CD4-positive, CD25-positive, alpha-beta regulatory T cell (primary cell): ENCODE measurements around the gene GAS7. TPM values are rescaled to one million over a fixed set of nuclear protein-coding genes. Genes with fewer than 3 reads are reported as not detected.
A peak's percentile ranks its signal among the peaks of the same experiment; 100 is the strongest.

Source experiments
- ATAC-seq, 2 donors: fragments of 150-1000 bp; cut with Tn5 transposase; one replicate each; pipeline ENCODE4 v1.10.0; 2021; ENCODE audit warnings: low read depth in 2 of 2, moderate number of reproducible peaks in 2 of 2, moderate library complexity in 1 of 2
- DNase-seq, 3 donors: peaks; one replicate each; pipeline versions ENCODE4 v3.0.0 to v3.0.0-alpha.2; 2012 to 2022; ENCODE audit warnings: mixed read lengths in 1 of 3
- H3K27ac ChIP-seq: one replicate; pipeline ENCODE4 v1.7.0; 2013; ENCODE audit warnings: mild to moderate bottlenecking, low read length; ENCODE audit not compliant: insufficient read depth, poor library complexity, severe bottlenecking
- H3K27me3 ChIP-seq: one replicate; pipeline ENCODE4 v1.7.0; 2013; ENCODE audit warnings: low read length; ENCODE audit not compliant: control insufficient read depth, insufficient read depth
- H3K36me3 ChIP-seq: one replicate; pipeline ENCODE4 v1.7.0; 2013; ENCODE audit warnings: mild to moderate bottlenecking, low read length, moderate library complexity; ENCODE audit not compliant: control insufficient read depth, insufficient read depth
- H3K4me1 ChIP-seq: 2 replicates; pipeline ENCODE4 v1.7.0; 2013; ENCODE audit warnings: mild to moderate bottlenecking, low read length; ENCODE audit not compliant: insufficient read depth, control insufficient read depth, poor library complexity, severe bottlenecking
- H3K4me3 ChIP-seq: one replicate; pipeline ENCODE4 v1.7.0; 2013; ENCODE audit warnings: low read depth, mild to moderate bottlenecking, low read length, moderate library complexity
- H3K9me3 ChIP-seq, 2 experiments: 1 replicate in 1 of 2; 2 replicates in 1 of 2; pipeline ENCODE4 v1.7.0; 2013; ENCODE audit warnings: low read length in 2 of 2, mild to moderate bottlenecking in 1 of 2, moderate library complexity in 1 of 2; ENCODE audit not compliant: control insufficient read depth in 2 of 2
- H3K27ac Mint-ChIP-seq, 3 donors: one replicate each; pipeline ENCODE4 v1.8.0; 2020 to 2022; ENCODE audit warnings: mild to moderate bottlenecking in 3 of 3, mixed read lengths in 3 of 3, moderate library complexity in 2 of 3
- H3K27me3 Mint-ChIP-seq: one replicate; pipeline ENCODE4 v1.8.0; 2022; ENCODE audit warnings: mild to moderate bottlenecking, mixed read lengths
- H3K36me3 Mint-ChIP-seq: one replicate; pipeline ENCODE4 v1.8.0; 2020; ENCODE audit warnings: mixed read lengths
- H3K4me1 Mint-ChIP-seq, 4 donors: one replicate each; pipeline ENCODE4 v1.8.0; 2020 to 2022; ENCODE audit warnings: mixed read lengths in 4 of 4, mild to moderate bottlenecking in 1 of 4
- H3K4me3 Mint-ChIP-seq, 4 donors: one replicate each; pipeline ENCODE4 v1.8.0; 2020 to 2022; ENCODE audit warnings: mild to moderate bottlenecking in 4 of 4, mixed read lengths in 4 of 4, moderate library complexity in 3 of 4
- H3K9me3 Mint-ChIP-seq, 7 donors: one replicate each; pipeline ENCODE4 v1.8.0; 2020 to 2022; ENCODE audit warnings: mixed read lengths in 7 of 7, mild to moderate bottlenecking in 3 of 7, moderate library complexity in 2 of 7
- polyA plus RNA-seq, 4 donors: library from polyadenylated mRNA; unstranded; fragments of 300-500 nt; fragmentation: Illumina TruSeq; gene quantifications; one replicate each; pipeline ENCODE4 v1.2.3, GENCODE V29; 2021
- total RNA-seq: library from RNA; stranded (reverse); gene quantifications from one replicate; pipeline ENCODE4 v1.2.3, GENCODE V29; 2022

GAS7 gene
- total and polyA plus RNA-seq, 5 donors from 2014 or later: 0.10 to 0.79 (median 0.46) TPM; not detected in 1

DNA sequence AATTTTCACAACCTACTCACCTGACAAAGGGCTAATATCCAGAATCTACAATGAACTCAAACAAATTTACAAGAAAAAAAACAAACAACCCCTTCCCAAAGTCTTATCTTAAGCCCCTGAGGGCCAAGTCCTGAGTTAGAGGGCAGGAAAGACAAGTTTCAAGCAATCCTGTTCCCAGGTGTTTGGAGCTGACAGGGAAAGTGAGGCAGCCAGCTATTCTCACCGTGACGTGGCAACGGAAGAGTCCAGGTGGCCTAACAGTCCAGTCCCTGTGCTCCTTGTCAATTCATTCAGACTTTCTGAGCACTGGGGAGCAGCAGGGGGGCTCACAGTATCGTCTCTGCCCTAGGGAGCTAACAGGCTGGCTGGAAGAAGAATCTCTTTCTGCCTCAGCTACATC lies 203.6 kb downstream of the GAS7 start:
- Histone ChIP-seq H3K27ac (no peak overlapping the region), H3K36me3 (no peaks in the 10 kb centered on the region), H3K4me1 (no peaks in the 10 kb centered on the region), H3K27me3 (no peaks in the 10 kb centered on the region), H3K9me3 (no peaks in the 10 kb centered on the region), H3K4me3 (no peak overlapping the region)
- ATAC-seq (no peak), DNase-seq (no peak)
- H3K9me3 Mint-ChIP-seq: peaks cover 0 to 6% (median 0%) of the 10 kb centered on the region in 7 donors
- no peaks in the 10 kb centered on the region for H3K27me3 Mint-ChIP-seq
- no peaks in the 10 kb centered on the region for H3K4me1 Mint-ChIP-seq
- H3K27ac Mint-ChIP-seq: no peak overlapping the region
- H3K36me3 Mint-ChIP-seq: no peaks in the 10 kb centered on the region
- no peak overlapping the region for H3K4me3 Mint-ChIP-seq

DNA sequence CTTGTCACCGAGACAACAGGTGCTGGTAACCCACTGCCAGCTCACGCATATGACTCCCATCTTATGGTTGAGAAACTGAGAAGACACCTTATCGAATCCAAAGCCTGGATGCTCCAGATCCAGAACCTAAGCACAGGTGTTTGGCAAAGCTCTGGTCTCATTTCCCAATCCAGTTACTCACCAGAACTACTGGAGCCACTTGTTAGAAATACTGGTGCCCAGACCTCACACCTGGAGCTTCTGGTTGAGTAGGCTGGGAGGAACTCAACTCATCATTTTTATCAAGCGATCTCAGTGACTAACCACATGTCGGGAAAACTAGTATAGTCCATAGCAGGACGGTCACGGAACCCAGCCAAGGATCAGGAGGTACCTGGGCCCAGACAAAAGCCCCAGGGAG lies 206.6 kb downstream of the GAS7 start:
- Mint-ChIP-seq H3K9me3 (peaks cover 0 to 5% (median 0%) of the 10 kb centered on the region in 7 donors), H3K36me3 (no peaks in the 10 kb centered on the region), H3K4me3 (no peak overlapping the region), H3K27ac (no peak overlapping the region), H3K4me1 (no peaks in the 10 kb centered on the region), H3K27me3 (no peaks in the 10 kb centered on the region)
- Histone ChIP-seq H3K36me3 (no peaks in the 10 kb centered on the region), H3K4me3 (no peak overlapping the region), H3K4me1 (no peaks in the 10 kb centered on the region), H3K9me3 (no peaks in the 10 kb centered on the region), H3K27me3 (no peaks in the 10 kb centered on the region), H3K27ac (no peak overlapping the region)
- ATAC-seq (no peak), DNase-seq (no peak)

DNA sequence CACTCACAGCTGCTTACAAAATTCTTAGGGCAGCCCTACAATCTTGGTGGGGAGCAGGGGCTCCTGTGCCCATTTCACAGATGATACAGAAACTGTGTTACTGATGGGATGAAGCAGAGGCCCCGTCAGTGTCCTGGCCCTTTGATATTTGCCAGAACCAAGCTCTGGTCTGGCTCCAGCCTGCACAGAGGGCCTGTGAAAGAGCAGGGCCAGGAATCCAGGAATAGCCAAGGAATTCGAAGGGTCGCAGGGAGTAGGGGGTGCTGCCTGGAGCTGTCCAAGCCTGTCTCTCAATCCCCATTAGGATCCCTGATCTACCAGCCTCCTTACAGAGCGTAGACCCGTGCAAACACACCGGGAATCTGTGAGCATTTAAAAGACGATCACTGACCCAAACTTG lies 207.1 kb downstream of the GAS7 start:
- DNase-seq: no peak
- H3K9me3 Mint-ChIP-seq: peaks cover 0 to 5% (median 0%) of the 10 kb centered on the region in 7 donors
- H3K27ac Mint-ChIP-seq: no peak overlapping the region
- Histone ChIP-seq H3K4me3 (no peak overlapping the region), H3K36me3 (no peaks in the 10 kb centered on the region), H3K27ac (no peak overlapping the region), H3K27me3 (no peaks in the 10 kb centered on the region), H3K4me1 (no peaks in the 10 kb centered on the region), H3K9me3 (no peaks in the 10 kb centered on the region)
- no peaks in the 10 kb centered on the region for H3K27me3 Mint-ChIP-seq
- H3K36me3 Mint-ChIP-seq: no peaks in the 10 kb centered on the region
- no peak for ATAC-seq
- no peaks in the 10 kb centered on the region for H3K4me1 Mint-ChIP-seq
- H3K4me3 Mint-ChIP-seq: no peak overlapping the region

DNA sequence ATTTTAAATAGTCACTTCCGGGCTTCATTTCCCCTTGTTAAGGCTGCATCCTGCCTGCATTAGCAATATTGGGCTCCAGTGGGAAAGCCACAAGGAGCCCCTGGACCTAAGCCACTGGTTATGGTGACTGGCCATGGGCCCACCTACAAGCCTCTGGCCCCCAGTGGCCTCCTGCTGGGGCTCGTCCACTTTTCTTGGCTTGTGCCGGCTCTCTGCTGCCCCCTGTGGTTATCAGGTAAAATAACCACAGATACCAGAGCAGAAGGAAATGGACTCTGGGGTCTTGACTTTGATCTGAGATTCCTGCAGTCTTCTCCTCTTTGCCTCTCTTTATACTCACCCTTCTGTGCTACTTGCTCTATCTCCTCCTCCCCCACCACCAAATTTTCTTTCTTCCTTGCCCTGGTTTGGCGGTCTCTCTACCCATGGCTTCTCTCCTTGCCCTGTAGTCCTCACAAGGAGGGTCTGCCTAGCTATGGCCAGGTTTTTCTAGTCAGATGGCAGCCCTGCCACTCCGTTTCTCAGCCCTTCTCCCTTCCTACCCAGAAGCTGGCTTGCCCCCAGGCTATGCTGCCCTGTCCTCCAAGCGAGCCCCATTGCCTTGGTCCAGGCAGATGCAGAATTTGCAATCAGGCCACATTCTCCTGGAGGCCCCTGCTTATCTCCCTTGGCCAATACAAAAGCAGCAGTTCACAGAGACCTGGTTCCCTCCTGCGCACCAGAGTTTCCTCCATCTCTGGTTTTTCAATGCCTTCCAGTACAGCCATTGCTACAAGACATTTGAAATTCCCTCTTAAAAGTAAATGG lies 210.4 kb downstream of the GAS7 start:
- H3K36me3 ChIP-seq: no peaks in the 10 kb centered on the region
- no peak overlapping the region for H3K27ac ChIP-seq
- ATAC-seq: no peak
- DNase-seq: peak in 1 of 3 donors; percentile 3
- Mint-ChIP-seq H3K4me1 (no peaks in the 10 kb centered on the region), H3K9me3 (peaks cover 0 to 6% (median 2%) of the 10 kb centered on the region in 7 donors), H3K27me3 (no peaks in the 10 kb centered on the region), H3K36me3 (no peaks in the 10 kb centered on the region), H3K4me3 (no peak overlapping the region), H3K27ac (no peak overlapping the region)
- no peaks in the 10 kb centered on the region for H3K4me1 ChIP-seq
- H3K9me3 ChIP-seq: no peaks in the 10 kb centered on the region
- no peaks in the 10 kb centered on the region for H3K27me3 ChIP-seq
- H3K4me3 ChIP-seq: no peak overlapping the region

DNA sequence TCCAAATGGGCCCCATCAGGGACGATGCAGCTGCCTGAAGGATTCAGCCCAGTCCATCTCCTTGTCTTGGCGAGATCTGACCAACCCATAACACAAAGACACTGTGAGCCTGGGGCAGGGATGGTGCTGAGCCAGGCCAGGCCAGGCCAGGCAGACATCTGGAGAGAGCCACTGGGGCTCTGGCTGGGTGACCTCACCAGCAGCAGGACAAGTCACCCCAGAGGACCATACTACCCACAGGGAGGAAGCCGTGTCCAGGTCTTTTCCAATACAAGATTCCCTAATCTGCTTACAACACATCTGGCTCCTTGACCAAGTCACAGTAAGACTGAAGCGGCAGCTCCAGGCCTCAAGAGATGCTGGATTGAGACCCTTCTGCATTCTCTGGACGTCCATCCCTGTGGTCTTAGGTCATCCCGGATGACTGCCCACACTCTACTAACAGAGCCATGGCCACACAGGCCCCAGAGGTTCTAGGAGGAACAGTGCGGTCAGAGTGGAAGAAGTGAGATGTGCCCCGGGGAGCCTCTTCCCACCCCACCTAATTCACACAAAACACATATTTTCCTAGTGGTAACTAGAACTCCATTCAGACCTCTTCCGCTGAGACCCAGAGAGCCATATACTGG lies 211.5 kb downstream of the GAS7 start:
- no peak for DNase-seq
- Mint-ChIP-seq H3K36me3 (no peaks in the 10 kb centered on the region), H3K4me1 (no peaks in the 10 kb centered on the region), H3K27me3 (no peaks in the 10 kb centered on the region), H3K27ac (no peak overlapping the region), H3K4me3 (no peak overlapping the region), H3K9me3 (peaks cover 0 to 4% (median 2%) of the 10 kb centered on the region in 7 donors)
- Histone ChIP-seq H3K4me1 (no peaks in the 10 kb centered on the region), H3K4me3 (no peak overlapping the region), H3K36me3 (no peaks in the 10 kb centered on the region), H3K9me3 (no peaks in the 10 kb centered on the region), H3K27me3 (no peaks in the 10 kb centered on the region), H3K27ac (no peak overlapping the region)
- ATAC-seq: no peak

DNA sequence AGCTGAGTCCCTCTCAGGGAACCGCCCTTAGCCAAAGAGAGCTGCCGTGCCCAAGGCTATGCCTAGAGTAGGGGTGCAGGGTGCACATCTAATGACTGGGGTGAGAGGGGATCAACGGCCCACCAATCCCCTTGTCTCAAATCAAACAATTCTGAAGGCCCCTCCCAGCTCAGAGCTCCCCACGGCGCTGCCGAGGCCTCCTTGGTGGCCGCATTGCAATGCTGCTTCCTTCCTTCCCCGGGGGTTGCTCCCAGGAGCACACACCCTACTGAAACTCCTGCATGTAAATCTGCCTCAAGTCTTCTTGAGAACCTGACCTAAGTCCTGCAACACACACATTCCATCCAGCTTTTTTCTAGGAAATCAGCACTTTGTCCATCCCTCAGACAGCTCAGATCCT lies 212.8 kb downstream of the GAS7 start:
- Histone ChIP-seq H3K27me3 (no peaks in the 10 kb centered on the region), H3K9me3 (no peaks in the 10 kb centered on the region), H3K27ac (no peak overlapping the region), H3K4me3 (no peak overlapping the region), H3K36me3 (no peaks in the 10 kb centered on the region), H3K4me1 (no peaks in the 10 kb centered on the region)
- H3K36me3 Mint-ChIP-seq: no peaks in the 10 kb centered on the region
- ATAC-seq (no peak), DNase-seq (no peak)
- H3K9me3 Mint-ChIP-seq: peaks cover 0 to 4% (median 2%) of the 10 kb centered on the region in 7 donors
- H3K4me3 Mint-ChIP-seq: no peak overlapping the region
- H3K27ac Mint-ChIP-seq: no peak overlapping the region
- H3K27me3 Mint-ChIP-seq: no peaks in the 10 kb centered on the region
- H3K4me1 Mint-ChIP-seq: no peaks in the 10 kb centered on the region

DNA sequence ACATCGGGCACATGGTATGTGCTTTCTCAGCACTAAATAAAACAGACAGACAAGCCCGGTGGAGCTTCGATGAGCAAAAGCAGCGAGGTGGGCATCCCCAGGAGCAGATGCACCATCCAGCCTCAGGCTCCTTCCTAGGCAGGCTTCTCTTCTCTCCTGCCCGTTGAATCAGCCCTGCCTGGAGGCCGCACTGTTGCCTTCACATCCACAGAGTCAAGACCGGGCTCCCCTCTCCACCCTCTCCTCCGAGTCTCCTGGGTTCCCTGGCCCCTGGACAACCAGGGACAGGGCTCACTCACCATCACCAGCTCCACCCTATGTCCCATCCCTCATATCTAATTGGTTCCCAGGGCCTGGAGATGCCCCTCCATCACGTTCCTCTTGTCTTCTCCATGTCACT lies 213.6 kb downstream of the GAS7 start:
- Mint-ChIP-seq H3K36me3 (no peaks in the 10 kb centered on the region), H3K27me3 (no peaks in the 10 kb centered on the region), H3K4me1 (no peaks in the 10 kb centered on the region), H3K9me3 (peaks cover 0 to 4% (median 0%) of the 10 kb centered on the region in 7 donors), H3K27ac (no peak overlapping the region), H3K4me3 (no peak overlapping the region)
- H3K9me3 ChIP-seq: no peaks in the 10 kb centered on the region
- no peak overlapping the region for H3K4me3 ChIP-seq
- no peaks in the 10 kb centered on the region for H3K27me3 ChIP-seq
- H3K4me1 ChIP-seq: no peaks in the 10 kb centered on the region
- no peak overlapping the region for H3K27ac ChIP-seq
- DNase-seq (no peak), ATAC-seq (no peak)
- H3K36me3 ChIP-seq: no peaks in the 10 kb centered on the region

DNA sequence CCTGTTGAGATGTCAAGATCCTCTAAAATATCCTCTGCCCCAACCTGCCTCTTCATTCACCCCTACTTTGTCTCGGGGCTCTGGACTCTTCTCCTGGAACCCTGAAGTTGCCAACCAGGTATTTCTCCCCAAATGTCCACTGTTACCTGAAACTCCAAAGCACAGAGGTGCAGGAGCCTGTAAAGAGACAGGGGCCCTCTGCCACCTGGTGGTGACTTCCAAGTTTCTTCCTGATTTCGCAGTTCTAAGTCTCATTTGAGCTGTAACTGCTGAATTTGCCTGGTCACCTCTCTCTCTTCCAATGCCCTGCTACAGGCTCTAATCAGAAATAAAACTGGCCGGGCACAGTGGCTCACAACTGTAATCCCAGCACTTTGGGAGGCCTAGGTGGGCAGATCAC lies 216.2 kb downstream of the GAS7 start:
- H3K4me3 ChIP-seq: no peak overlapping the region
- H3K27me3 Mint-ChIP-seq: no peaks in the 10 kb centered on the region
- no peak for DNase-seq
- H3K27ac ChIP-seq: no peak overlapping the region
- H3K4me1 ChIP-seq: no peaks in the 10 kb centered on the region
- no peaks in the 10 kb centered on the region for H3K36me3 ChIP-seq
- H3K9me3 ChIP-seq: no peaks in the 10 kb centered on the region
- H3K27me3 ChIP-seq: no peaks in the 10 kb centered on the region
- no peak overlapping the region for H3K27ac Mint-ChIP-seq
- ATAC-seq: no peak
- no peaks in the 10 kb centered on the region for H3K4me1 Mint-ChIP-seq
- peaks cover 0 to 2% (median 0%) of the 10 kb centered on the region in 7 donors for H3K9me3 Mint-ChIP-seq
- H3K36me3 Mint-ChIP-seq: no peaks in the 10 kb centered on the region
- no peak overlapping the region for H3K4me3 Mint-ChIP-seq
